HG03432 (cell line): ENCODE data around the gene RRAGD.

ENCODE experiments used
- ATAC-seq: cut with Tn5 transposase; IDR thresholded peaks from one replicate; pipeline ENCODE4 v1.9.1; 2021; ENCODE audit warnings: mild to moderate bottlenecking, moderate library complexity; ENCODE audit not compliant: unreplicated experiment

RRAGD gene

GRCh38 chr6:89412071-89413005 lies at the start of gene RRAGD:
Gene RRAGD, minus strand, starts transcription at chr6:89412273. Its CDS starts 280 bp downstream, at chr6:89411993.
- ATAC-seq, result peak; percentile 83

DNA sequence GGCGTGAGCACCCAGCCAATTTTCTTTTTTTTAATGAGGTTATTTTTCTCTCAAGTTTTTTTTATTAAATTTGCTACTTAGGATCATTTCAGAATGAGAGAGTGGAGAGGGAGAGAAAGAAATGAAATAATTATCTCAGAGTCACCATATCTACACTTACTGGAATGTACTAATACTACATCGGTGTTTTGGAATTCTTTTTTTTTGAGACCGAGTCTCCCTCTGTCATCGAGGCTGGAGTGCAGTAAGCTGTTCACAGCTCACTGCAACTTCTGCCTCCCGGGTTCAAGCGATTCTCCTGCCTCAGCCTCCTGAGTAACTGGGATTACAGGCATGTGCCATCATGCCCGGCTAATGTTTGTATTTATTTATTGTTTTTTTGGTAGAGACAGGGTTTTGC lies 48.6 kb upstream of the RRAGD start:
- no peak for ATAC-seq

- no peak for ATAC-seq
These were observed 47.4 kb upstream of the RRAGD start for GRCh38 chr6:89459501-89459900.

GRCh38 chr6:89458704-89459103 lies 46.6 kb upstream of the RRAGD start:
- no peak for ATAC-seq

- ATAC-seq, result no peak
These were observed 42.2 kb upstream of the RRAGD start for GRCh38 chr6:89454300-89454699.

DNA sequence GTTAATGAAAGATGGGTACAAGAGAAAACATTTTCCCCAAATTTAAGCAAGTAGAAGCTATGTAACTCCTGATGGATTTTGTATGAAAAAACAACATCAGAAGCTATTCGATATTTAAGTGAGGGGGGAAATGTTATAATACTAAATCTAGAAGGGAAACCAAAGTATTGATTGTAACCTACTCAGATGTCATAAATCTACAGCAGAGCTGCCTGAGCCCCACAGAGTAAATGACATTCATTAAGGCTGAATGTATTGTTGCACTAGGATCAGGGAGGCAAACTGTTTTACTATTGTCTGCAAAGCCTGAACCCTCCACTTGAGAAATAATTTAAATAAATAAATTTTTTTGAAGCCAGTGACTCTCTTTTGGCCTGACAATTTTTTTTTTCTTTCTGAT lies 40.2 kb upstream of the RRAGD start:
- ATAC-seq, result no peak

- ATAC-seq, result no peak
These were observed 37.1 kb upstream of the RRAGD start for GRCh38 chr6:89449193-89449592.

- ATAC-seq, result no peak
These were observed 31.6 kb upstream of the RRAGD start for GRCh38 chr6:89443658-89444057.

DNA sequence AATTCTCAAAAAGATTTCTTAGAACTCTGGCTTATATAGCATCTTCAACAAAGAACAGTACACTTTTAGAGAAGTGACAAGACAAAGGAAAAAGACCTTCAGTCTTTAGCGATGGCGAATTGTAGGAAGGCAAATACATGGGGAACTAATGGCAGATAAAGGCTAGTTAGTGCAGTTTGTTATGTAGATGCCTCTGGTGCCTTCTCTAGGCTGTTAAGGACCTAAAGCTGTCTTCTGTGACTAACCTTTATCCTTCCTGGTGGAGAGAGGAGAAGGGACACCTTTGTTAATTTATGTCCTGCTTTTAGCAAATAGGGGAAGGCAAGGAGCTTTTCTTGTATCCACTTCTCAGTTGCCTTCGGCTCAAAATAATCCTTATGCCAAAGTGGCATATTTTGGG lies 28.1 kb upstream of the RRAGD start:
- no peak for ATAC-seq

- no peak for ATAC-seq
These were observed 26.9 kb upstream of the RRAGD start for GRCh38 chr6:89439014-89439413.

GRCh38 chr6:89438248-89438647 lies 26.2 kb upstream of the RRAGD start:
- no peak for ATAC-seq

DNA sequence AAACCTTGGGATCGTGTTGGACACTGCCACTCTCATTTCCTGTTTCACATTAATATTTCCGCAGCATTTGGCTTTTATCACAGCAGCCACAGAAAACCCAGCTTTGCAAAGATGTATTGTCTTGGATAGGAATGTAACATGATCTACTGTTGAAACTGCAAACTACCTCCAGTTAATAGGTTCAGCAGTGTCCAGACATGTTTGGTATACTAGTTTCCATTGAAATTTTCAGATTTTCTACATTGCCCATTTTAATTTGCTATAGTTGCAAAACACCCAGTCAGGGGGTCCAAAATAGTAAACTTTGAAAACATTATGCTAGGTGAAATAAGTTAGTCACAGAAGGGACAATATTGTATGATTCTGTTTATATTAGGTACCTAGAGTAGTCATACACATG lies 24.2 kb upstream of the RRAGD start:
- no peak for ATAC-seq

- no peak for ATAC-seq
These were observed 22.9 kb upstream of the RRAGD start for GRCh38 chr6:89434954-89435353.

- ATAC-seq, result no peak
These were observed 22.1 kb upstream of the RRAGD start for GRCh38 chr6:89434150-89434499.

GRCh38 chr6:89433252-89434149 lies 21.4 kb upstream of the RRAGD start:
- peak; percentile 46 for ATAC-seq

DNA sequence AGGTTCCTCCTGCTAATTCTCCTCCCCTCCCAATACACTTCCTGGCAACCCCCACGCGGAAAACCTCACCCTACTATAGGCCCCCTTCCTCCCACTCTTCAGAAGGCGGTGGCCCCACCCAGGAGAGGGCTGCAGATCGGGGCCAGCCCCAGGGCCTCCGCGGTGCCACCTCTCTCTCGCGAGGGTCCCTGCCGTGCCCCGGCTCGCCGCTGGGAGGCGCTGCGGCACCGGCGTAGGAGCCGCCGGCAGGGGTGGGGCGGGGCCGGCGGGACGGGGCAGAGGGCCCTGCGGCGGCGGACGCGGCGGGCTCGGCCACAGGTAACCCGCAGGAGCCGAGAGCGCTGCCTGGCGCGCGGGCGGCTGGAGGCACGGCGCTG lies 20.8 kb upstream of the RRAGD start, which contains the start of gene ANKRD6:
Gene ANKRD6 (plus strand): TSS at position 278 of the 377 bp plus-strand sequence. CDS start 133,825 bp downstream, outside the sequence.
- peak; percentile 95 for ATAC-seq

- no peak for ATAC-seq
These were observed 18.3 kb upstream of the RRAGD start for GRCh38 chr6:89430201-89430962.

- no peak for ATAC-seq
These were observed 4.7 kb upstream of the RRAGD start for GRCh38 chr6:89416796-89417195.

DNA sequence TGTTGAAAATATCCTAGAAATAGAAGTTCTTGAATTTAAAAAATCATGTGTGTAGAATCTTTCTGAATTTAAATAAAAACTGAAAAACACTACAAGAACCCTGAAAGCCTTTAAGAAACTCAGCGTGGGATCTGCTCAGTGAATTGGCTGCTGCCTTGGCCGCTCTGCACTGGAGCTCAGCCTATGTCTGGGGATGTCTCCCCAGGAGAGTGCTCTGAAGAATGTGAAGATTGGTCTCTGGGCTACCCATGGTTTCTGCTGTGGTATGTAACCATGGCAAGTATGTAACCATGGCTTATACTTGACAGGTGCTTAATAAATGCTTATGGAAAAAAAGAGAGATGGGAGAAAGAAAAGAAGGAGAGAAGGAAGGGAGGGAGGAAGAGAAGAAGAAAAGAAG lies 3.1 kb upstream of the RRAGD start:
- ATAC-seq, result no peak

DNA sequence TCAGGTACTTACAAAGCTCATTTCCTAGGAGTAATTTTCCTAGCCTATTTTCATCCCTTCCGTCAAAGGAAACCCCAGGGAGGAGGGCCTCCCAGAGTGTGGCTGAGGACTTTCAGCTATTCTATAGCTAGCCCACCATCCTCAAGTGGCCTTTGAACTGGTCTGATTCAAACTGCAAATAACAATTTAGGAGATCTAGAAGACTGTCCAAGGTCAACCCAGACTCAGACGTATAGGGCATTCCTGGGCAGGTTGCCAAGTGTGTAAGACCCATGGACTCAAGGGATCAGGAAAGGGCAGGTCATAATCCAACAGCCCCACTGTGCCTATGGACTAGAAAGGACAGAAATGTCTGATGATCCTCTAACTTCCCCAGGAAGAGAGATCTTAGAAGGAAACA lies 2.1 kb upstream of the RRAGD start:
- ATAC-seq, result no peak

DNA sequence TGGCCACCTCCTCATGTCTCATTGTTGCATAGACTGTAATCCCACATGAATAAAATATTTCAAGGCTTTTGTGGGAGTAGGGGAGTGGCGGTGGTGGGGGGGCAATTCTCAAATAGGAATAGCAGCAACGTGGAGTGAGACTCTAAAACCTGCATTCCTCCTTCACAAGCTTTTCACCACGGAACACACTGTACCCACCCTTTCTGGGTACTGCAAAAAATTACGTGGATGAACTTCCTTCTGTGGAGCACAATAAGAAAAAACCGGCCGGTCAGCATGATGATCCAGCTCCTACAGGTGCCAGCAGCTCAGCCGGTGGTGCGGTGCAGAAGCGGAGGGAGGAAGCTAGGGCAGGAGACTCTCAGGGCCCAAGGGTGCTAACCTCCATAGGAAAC lies 930 bp upstream of the RRAGD start:
- ATAC-seq, result no peak
